LNCaP clone FGC (cell line): Measurements from ENCODE around the gene KDELR3.

Experiments
- DNase-seq: peaks from one replicate; pipeline ENCODE4 v3.0.0-alpha.2; 2011; ENCODE audit warnings: low read depth
- H3K4me3 ChIP-seq: 2 replicates; pipeline ENCODE4 v1.5.1; 2011; ENCODE audit warnings: mild to moderate bottlenecking, low read depth, low read length, control low read depth
- TF ChIP-seq, protein P1 (sequence below): IDR thresholded peaks from 2 replicates; pipeline ENCODE4 v1.5.1; 2012; ENCODE audit warnings: mild to moderate bottlenecking; ENCODE audit not compliant: control insufficient read depth, insufficient read depth; ENCODE audit errors: extremely low read depth

KDELR3 gene

DNA sequence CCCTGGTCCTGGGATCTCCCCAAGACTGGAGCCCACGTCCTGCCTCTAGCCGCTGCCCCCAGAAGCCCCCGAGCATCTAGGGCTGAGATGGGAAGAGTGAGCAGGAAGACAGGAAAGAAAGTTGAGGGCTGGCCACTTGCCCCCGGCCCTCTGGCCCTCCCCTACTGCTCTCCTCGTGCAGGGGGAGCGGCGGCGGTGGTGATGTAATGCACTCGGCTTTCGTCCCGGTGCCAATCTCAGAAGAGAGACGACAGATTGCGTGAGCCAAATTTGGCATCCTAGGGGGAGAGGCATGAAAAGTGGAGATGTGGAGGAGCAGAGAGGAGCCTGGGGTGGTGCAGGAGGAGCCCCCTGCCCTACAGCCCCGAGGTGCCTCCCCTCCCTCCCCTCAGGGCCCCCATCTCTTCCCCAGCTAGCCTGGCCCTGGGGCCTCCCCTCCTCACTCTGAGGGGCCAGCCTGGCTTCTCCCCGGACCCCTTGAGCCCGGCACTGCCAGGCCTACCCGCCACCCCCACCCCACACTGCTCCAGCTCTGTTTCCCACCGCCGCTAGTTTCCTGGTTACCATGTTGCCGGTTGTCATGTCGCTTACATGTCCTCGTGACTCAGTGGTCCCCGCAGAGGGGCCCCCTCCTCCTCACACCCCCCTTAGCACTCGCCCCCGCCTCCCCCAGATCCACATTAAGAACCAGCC is 15.4 kb upstream of the KDELR3 start:
- TF ChIP-seq, protein P1, sequence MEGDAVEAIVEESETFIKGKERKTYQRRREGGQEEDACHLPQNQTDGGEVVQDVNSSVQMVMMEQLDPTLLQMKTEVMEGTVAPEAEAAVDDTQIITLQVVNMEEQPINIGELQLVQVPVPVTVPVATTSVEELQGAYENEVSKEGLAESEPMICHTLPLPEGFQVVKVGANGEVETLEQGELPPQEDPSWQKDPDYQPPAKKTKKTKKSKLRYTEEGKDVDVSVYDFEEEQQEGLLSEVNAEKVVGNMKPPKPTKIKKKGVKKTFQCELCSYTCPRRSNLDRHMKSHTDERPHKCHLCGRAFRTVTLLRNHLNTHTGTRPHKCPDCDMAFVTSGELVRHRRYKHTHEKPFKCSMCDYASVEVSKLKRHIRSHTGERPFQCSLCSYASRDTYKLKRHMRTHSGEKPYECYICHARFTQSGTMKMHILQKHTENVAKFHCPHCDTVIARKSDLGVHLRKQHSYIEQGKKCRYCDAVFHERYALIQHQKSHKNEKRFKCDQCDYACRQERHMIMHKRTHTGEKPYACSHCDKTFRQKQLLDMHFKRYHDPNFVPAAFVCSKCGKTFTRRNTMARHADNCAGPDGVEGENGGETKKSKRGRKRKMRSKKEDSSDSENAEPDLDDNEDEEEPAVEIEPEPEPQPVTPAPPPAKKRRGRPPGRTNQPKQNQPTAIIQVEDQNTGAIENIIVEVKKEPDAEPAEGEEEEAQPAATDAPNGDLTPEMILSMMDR = no peak
- DNase-seq = no peak
- no peak overlapping the region for H3K4me3 ChIP-seq

DNA sequence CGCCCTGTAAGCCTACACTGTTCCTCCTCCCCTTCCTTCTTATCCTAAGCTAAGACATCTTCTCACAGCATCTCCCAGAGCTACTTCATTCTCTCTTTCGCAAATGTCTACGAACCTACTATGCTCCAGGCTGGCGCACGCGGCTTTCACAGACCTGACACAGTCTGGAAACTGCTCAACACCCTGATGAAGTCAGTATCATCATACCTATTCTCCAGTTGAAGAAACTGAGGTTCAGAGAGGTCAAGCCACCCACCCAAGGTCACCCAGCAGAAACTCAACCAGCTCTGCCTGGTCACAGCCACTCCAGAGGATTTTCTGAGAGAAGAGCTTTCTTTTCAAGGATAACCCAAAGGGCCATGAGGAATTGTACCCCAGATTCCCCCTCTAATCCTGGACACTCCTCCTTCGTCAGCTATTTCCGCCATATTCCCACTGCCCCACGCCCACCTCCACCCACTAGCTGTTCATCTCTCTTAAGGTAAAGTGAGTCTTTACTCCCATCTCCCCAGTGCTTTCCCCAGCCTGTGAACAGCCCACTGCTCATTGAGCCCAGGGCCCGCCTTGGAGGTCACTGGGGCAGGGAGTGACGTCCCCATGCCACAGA is 14.7 kb upstream of the KDELR3 start:
- DNase-seq = no peak
- no peak overlapping the region for H3K4me3 ChIP-seq
- TF ChIP-seq, protein P1 = no peak

DNA sequence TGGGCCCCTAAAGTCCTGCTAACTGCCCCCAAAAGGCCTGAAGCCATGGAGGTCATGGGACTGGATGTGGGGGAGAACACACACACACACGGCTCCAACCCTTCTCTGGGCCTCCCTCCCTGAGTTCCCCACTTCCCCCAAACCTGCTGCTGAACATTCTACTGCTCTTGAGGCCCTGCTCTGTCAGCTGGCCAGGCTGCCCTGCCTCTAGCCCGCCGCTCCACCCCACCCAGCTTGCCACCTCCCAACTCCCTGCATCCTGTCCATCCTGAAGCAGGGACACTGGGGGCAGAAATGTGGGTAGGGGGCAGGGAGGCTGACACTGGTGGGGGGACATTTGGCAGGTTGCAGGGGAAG is 13.9 kb upstream of the KDELR3 start:
- DNase-seq = no peak
- H3K4me3 ChIP-seq = no peak overlapping the region
- TF ChIP-seq, protein P1 = no peak

DNA sequence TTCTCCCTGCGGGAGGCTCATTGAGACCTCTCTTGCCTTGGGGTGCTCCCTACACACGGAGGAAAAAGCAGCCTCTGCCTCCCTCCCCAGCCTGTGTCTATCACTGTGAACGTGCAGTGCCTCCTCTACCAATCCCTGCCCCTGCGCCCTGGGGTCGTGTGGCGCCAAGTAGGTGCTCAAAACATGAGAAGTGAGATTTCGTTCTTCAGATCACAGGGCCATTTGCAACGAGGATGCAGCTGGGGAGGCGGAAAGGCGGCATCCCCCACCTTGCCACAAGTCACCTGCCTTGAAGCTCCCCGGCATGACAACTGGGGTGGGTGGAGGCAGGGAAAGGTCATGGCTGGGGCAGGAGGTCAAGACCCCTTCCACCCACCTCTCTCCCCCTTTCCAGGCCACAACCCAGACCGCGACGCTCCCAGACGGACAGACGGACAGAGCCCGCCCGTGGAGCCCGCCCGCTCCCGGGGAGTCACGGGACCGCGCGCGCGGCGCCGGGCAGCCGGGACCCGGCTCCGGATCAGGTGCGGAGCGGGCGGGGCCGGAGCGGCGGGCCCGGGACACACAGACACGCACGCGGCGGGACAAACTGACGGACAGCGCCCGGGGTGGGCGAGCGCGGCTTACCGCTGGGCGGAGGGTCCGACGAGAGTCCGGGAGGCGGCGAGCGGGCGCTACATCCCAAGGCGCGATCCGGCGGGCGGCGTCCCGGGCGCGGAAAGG is 13.4 kb upstream of the KDELR3 start:
- TF ChIP-seq, protein P1 = no peak
- no peak for DNase-seq
- H3K4me3 ChIP-seq = no peak overlapping the region

DNA sequence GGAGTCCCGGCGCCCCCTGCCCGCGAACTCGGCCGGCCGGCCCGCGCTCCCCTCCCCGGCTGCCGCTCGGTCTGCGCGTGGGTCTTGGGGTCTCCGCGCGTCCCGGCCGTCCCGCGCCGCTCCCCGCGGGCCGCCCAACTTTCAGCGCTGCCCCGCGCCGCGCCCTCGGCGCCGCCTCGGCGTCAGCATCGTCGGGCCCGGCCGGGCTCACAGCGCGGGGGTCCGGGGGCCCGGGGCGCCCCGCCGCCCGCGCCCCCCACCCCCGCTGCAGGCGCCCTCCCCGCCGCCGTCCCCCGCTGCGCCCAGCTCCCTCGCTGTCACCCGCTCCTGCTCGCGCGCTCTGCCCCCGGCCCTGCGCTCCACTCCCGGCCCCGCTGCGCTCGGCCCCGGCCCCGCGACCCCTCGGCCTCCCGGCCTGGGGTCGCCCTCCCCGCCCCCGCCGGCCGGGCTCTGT is 12.8 kb upstream of the KDELR3 start, which contains the start of gene KCNJ4:
TSS of gene KCNJ4 (minus strand) at position 124 of the 454 bp plus-strand sequence. CDS start 27,067 bp downstream, outside the sequence.
- TF ChIP-seq, protein P1 = no peak
- H3K4me3 ChIP-seq = 0 out of 2 replicates have a peak within 1 kb of the TSS, but pooled peaks have one; percentile 18
- DNase-seq = no peak

DNA sequence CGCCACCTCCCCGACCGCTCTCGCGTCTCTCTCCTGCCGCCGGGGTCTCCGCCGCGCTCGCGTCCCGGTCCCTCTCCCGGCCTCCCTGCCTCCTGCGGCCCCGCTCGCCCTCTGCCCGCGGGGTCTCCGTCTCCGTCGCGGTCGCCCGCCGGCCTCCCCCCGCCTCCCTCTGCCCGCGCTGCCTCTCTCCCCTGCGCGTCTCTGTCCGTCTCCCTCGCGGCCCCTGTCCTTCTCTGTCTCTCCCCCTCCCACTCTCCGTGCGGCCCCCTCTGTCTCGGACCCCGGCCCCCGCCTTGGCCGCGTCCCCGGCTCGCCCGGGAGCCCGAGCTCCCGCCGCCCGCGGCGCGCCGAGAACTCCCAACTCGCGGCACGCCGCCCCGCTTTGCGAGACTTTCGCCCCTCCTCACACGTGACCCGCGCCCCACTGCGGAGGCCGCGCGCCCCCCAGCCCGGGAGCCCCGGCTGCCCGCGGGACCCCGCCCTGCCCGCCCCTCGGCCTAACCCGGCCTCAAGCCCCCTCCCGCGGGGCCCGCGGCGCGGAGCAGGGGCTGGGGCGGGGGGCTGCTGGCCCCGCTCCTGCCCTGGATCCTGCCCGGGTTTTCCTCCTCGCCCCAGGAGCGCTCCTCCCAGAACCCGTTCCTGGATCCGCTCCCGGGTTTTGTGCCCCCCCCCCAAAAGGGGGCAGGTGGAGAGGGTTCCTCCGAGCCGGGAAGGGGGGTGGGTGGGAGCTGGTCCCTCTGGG is 12.2 kb upstream of the KDELR3 start:
- no peak for DNase-seq
- TF ChIP-seq, protein P1 = no peak
- H3K4me3 ChIP-seq = 0 out of 2 replicates have a peak overlapping the region, but pooled peaks have one; percentile 18
